ENCODE data around the gene ZBTB45. TPM values are rescaled to one million over a fixed set of nuclear protein-coding genes. Genes with fewer than 3 reads are reported as not detected.

Gene ZBTB45
- total and polyA plus RNA-seq, 9 of the 15 experiments (the other 6 are each of a cell fraction or from before 2014, with no cell fraction given): 0.08 to 16.1 (median 1.8) TPM

GRCh38 chr19:58475714-58476497 lies 43.7 kb downstream of the ZBTB45 start, which contains the start of gene ZNF446 (continued):
- TF ChIP-seq, protein P1, sequence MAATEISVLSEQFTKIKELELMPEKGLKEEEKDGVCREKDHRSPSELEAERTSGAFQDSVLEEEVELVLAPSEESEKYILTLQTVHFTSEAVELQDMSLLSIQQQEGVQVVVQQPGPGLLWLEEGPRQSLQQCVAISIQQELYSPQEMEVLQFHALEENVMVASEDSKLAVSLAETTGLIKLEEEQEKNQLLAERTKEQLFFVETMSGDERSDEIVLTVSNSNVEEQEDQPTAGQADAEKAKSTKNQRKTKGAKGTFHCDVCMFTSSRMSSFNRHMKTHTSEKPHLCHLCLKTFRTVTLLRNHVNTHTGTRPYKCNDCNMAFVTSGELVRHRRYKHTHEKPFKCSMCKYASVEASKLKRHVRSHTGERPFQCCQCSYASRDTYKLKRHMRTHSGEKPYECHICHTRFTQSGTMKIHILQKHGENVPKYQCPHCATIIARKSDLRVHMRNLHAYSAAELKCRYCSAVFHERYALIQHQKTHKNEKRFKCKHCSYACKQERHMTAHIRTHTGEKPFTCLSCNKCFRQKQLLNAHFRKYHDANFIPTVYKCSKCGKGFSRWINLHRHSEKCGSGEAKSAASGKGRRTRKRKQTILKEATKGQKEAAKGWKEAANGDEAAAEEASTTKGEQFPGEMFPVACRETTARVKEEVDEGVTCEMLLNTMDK (IDR thresholded peaks at IDR 0.05; ENCODE audit: borderline replicate concordance, insufficient read depth, low read depth, low read length, poor library complexity, severe bottlenecking): peak; percentile 17
- TF ChIP-seq PHB (CRISPR knock-in tag; IDR thresholded peaks at IDR 0.05) (peak; percentile 27; the same call in 1 of the 2 replicates), FOXK1 (CRISPR knock-in tag; IDR thresholded peaks at IDR 0.05; ENCODE audit: borderline replicate concordance) (0 out of 2 replicates have a peak, but pooled peaks have one; percentile 79), ATF4 (CRISPR knock-in tag; IDR thresholded peaks at IDR 0.05) (no peak), EGR1 (conservative IDR thresholded peaks at IDR 0.05) (peak; percentile 79), ZNF146 (CRISPR knock-in tag; IDR thresholded peaks at IDR 0.05; ENCODE audit: unreplicated experiment) (no peak), EP300 (IDR thresholded peaks at IDR 0.05; ENCODE audit: low read length) (peak; percentile 7; the same call in 1 of the 2 replicates), PTTG1 (tag; IDR thresholded peaks at IDR 0.05; ENCODE audit: low read depth) (no peak), REST (IDR thresholded peaks at IDR 0.05; ENCODE audit: borderline replicate concordance) (peak; percentile 36; the same call in 1 of the 2 replicates), REST (CRISPR knock-in tag; IDR thresholded peaks at IDR 0.05; ENCODE audit: low read depth) (no peak), OTX1 (CRISPR knock-in tag; IDR thresholded peaks at IDR 0.05) (no peak), HDAC8 (tag; IDR thresholded peaks at IDR 0.05) (0 out of 2 replicates have a peak, but pooled peaks have one; percentile 29)
- TF ChIP-seq, protein P2, sequence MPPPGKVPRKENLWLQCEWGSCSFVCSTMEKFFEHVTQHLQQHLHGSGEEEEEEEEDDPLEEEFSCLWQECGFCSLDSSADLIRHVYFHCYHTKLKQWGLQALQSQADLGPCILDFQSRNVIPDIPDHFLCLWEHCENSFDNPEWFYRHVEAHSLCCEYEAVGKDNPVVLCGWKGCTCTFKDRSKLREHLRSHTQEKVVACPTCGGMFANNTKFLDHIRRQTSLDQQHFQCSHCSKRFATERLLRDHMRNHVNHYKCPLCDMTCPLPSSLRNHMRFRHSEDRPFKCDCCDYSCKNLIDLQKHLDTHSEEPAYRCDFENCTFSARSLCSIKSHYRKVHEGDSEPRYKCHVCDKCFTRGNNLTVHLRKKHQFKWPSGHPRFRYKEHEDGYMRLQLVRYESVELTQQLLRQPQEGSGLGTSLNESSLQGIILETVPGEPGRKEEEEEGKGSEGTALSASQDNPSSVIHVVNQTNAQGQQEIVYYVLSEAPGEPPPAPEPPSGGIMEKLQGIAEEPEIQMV (tag; conservative IDR thresholded peaks at IDR 0.05; ENCODE audit: low read depth): no peak
- TF ChIP-seq, protein P3, sequence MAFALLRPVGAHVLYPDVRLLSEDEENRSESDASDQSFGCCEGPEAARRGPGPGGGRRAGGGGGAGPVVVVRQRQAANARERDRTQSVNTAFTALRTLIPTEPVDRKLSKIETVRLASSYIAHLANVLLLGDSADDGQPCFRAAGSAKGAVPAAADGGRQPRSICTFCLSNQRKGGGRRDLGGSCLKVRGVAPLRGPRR (CRISPR knock-in tag; IDR thresholded peaks at IDR 0.05): no peak

All from K562 (cell line).